ENCODE measurements around the gene IFNA5. TPM values are rescaled to one million over a fixed set of nuclear protein-coding genes. Genes with fewer than 3 reads are reported as not detected.

Gene IFNA5
- total and polyA plus RNA-seq, 2 of the 8 experiments (the other 6 are each of a cell fraction or from before 2014, with no cell fraction given), result not detected

GRCh38 chr9:21286099-21286498, 19.0 kb downstream of the IFNA5 start (continued):
- TF ChIP-seq ATF2 (IDR thresholded peaks at IDR 0.05; ENCODE audit: low read length) (no peak), CHD2 (IDR thresholded peaks at IDR 0.05; ENCODE audit: low read length) (no peak), EZH2 (IDR thresholded peaks at IDR 0.05; ENCODE audit: low read depth, low read length, severe bottlenecking) (no peak), POLR2AphosphoS5 (IDR thresholded peaks at IDR 0.05; ENCODE audit: low read depth, low read length) (no peak)
